ENCODE measurements around the gene TSNAXIP1.

TSNAXIP1 gene

GRCh38 chr16:67782567-67783352, 23.9 kb upstream of the TSNAXIP1 start:
- H3K4me3 ChIP-seq (ENCODE audit: low read length) = no peak overlapping the region
- TF ChIP-seq CTCF (IDR thresholded peaks at IDR 0.05; ENCODE audit: insufficient read depth, low read depth, low read length, missing control alignments) = no peak
- no peak for DNase-seq (ENCODE audit: low read depth)

- H3K4me3 ChIP-seq (ENCODE audit: low read length) = no peak overlapping the region
- DNase-seq (ENCODE audit: low read depth) = no peak
- no peak for TF ChIP-seq CTCF (IDR thresholded peaks at IDR 0.05; ENCODE audit: insufficient read depth, low read depth, low read length, missing control alignments)
Measured at GRCh38 chr16:67783353-67783725, 23.4 kb upstream of the TSNAXIP1 start.

DNA sequence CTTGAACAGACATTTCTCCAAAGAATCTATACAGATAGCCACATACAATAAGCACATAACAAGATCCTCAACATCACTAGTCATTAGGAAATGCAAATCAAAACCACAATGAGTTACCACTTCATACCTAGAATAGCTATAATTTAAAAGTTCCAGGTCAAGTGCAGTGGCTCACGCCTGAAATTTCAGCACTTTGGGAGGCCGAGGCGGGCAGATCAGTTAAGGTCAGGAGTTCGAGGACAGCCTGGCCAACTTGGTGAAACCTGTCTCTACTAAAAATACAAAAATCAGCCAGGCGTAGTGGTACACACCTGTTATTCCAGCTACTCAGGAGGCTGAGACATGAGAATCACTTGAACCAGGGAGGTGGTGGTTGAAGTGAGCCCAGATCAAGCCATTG, 20.2 kb upstream of the TSNAXIP1 start:
- no peak for DNase-seq (ENCODE audit: low read depth)
- no peak for TF ChIP-seq CTCF (IDR thresholded peaks at IDR 0.05; ENCODE audit: insufficient read depth, low read depth, low read length, missing control alignments)
- no peak overlapping the region for H3K4me3 ChIP-seq (ENCODE audit: low read length)

GRCh38 chr16:67790071-67790470, 16.6 kb upstream of the TSNAXIP1 start:
- no peak for TF ChIP-seq CTCF (IDR thresholded peaks at IDR 0.05; ENCODE audit: insufficient read depth, low read depth, low read length, missing control alignments)
- H3K4me3 ChIP-seq (ENCODE audit: low read length) = no peak overlapping the region

DNA sequence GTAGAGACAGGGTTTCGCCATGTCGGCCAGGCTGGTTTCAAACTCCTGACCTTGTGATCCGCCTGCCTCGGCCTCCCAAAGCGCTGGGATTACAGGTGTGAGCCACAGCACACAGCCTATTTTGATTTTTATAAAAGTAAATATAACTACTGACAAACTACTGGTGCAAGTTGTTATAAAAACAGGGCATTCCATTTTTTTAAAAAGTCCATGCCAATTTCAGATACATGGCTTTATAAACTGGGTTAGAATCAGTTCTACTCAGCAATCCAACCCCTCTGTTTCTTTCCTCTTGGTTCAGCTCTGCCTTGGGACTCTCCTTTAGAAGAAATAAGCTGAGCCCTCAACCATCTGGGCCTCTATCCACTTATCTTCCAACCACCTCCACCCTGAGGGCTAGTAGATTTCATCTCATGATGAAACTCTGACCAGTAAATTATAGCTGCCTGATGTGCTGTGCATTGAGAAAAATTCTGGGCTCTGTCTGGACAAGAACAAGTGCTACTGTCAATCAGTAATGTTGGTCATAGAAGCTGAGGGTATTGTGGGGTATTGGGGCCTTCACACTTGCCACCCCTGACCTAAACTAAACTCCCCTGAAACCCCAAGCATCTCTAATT, 10.5 kb upstream of the TSNAXIP1 start:
- peak; percentile 44 for DNase-seq (ENCODE audit: low read depth)
- no peak for TF ChIP-seq CTCF (IDR thresholded peaks at IDR 0.05; ENCODE audit: insufficient read depth, low read depth, low read length, missing control alignments)
- no peak overlapping the region for H3K4me3 ChIP-seq (ENCODE audit: low read length)

More at GRCh38 chr16:67790071-67790470, 16.6 kb upstream of the TSNAXIP1 start:
- DNase-seq (ENCODE audit: low read depth) = no peak

DNA sequence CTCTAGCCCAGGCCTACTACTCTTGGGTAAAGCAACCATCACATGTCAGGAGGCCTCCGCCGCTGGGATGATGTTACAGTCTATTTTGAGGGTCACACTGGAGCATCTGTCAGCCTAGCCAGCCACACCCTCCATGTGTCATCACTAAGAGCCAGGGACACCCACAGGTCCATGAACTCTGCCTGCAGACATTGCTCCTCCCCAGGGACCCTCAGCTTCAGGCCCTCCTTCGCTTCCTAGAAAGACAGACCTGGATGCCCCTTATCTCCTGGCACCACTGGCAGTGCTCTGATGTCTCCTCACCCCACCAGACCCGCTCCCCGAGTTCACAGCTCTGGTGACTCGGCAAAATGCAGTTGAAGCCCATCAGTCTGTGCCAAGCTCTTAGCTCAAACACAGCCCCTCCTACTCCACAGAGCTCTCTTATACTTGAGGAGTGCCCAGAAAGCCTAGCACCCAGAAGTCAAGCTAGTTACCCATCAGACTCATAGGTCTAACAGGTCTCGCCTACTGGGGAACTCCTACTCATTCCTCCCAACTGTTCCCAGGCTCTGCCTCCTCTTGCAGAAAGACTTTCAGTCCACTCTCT, 6.3 kb upstream of the TSNAXIP1 start:
- H3K4me3 ChIP-seq (ENCODE audit: low read length) = no peak overlapping the region
- DNase-seq (ENCODE audit: low read depth) = no peak

More for the DNA sequence above, 6.3 kb upstream of the TSNAXIP1 start:
- TF ChIP-seq CTCF (IDR thresholded peaks at IDR 0.05; ENCODE audit: insufficient read depth, low read depth, low read length, missing control alignments) = no peak

Data from epithelial cell of esophagus (primary cell).